B cell (primary cell): ENCODE results near the gene IER5L. TPM values are rescaled to one million over a fixed set of nuclear protein-coding genes. Genes with fewer than 3 reads are reported as not detected.

Source experiments
- polyA plus RNA-seq: library from polyadenylated mRNA; depleted of rRNA; stranded (reverse); fragments of >200 nt; gene quantifications from 2 replicates; pipeline ENCODE4 v1.2.3, GENCODE V29; 2012
- total RNA-seq, 2 donors: library from RNA; stranded (reverse); fragments of 120-200 nt in 1 of 2; gene quantifications; 1 replicate in 1 of 2; 2 replicates in 1 of 2; pipeline versions ENCODE4 v1.2.3 to v1.2.4, GENCODE V29; 2013 to 2022

IER5L gene
- total and polyA plus RNA-seq, 2 donors (not counting 1 experiment from before 2014, with no cell fraction given), result 1.5 to 12.9 TPM

Other genes with a start within 250 kb of the IER5L start
- gene DOLK, start 230.7 kb downstream of the IER5L start, total RNA-seq, result 11.1 and 12.2 TPM in 2 replicates
- 1.9 and 3.0 TPM in 2 replicates for gene DOLK, start 230.7 kb downstream of the IER5L start, polyA plus RNA-seq
- 83.6 and 93.2 TPM in 2 replicates for gene NUP188, start 230.6 kb downstream of the IER5L start, total RNA-seq
- gene NUP188, start 230.6 kb downstream of the IER5L start, polyA plus RNA-seq, result 42.8 and 47.7 TPM in 2 replicates
- 110 and 111 TPM in 2 replicates for gene SH3GLB2, start 149.9 kb downstream of the IER5L start, total RNA-seq
- 174 and 176 TPM in 2 replicates for gene SH3GLB2, start 149.9 kb downstream of the IER5L start, polyA plus RNA-seq
- 71.6 and 78.1 TPM in 2 replicates for gene MIGA2, start 141.6 kb downstream of the IER5L start, total RNA-seq
- gene MIGA2, start 141.6 kb downstream of the IER5L start, polyA plus RNA-seq, result 62.1 and 85.3 TPM in 2 replicates
- gene DOLPP1, start 97.2 kb downstream of the IER5L start, total RNA-seq, result 4.7 and 7.1 TPM in 2 replicates
- 7.9 and 8.6 TPM in 2 replicates for gene DOLPP1, start 97.2 kb downstream of the IER5L start, polyA plus RNA-seq
- 11.8 and 14.1 TPM in 2 replicates for gene CRAT, start 67.5 kb downstream of the IER5L start, total RNA-seq
- 8.0 and 9.0 TPM in 2 replicates for gene CRAT, start 67.5 kb downstream of the IER5L start, polyA plus RNA-seq
- 72.8 and 73.9 TPM in 2 replicates for gene PTPA, start 66.8 kb downstream of the IER5L start, total RNA-seq
- gene PTPA, start 66.8 kb downstream of the IER5L start, polyA plus RNA-seq, result 26.0 and 35.0 TPM in 2 replicates